Stimulated activated CD4-positive, alpha-beta T cell treated with anti-CD3 and anti-CD28 coated beads, TNF-alpha, amount 100 ng/mL, for 1 hour (primary cell): ENCODE data around the gene FBXL5.

Experiments used
- DNase-seq, 3 donors: peaks; one replicate each; pipeline ENCODE4 v3.0.0-alpha.2; 2020; ENCODE audit warnings: low read depth in 3 of 3, low spot score in 1 of 3

The FBXL5 gene

GRCh38 chr4:15562623-15563022 is 92.5 kb downstream of the FBXL5 start:
- no peak for DNase-seq

- DNase-seq, result no peak
Measured at GRCh38 chr4:15562114-15562513, 93.0 kb downstream of the FBXL5 start.

DNA sequence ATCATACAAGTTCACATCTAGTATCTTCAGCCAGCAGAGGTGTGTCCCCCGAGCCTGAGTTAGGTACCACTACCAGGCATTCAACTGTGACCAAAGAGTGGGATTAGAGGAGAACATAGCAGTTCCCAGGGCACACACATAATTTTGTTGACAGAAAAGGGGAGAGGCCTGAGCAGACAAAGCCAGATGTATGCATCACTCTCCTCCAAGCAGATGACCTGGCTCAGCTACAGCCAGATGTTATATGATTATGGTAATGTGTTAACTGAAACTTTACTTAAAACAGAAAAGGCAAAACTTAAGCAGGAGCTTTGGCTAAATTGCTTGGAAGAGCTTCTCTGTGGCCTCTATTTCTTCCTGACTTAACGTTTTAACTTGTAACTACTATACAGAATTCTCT is 96.6 kb downstream of the FBXL5 start:
- DNase-seq, result no peak

GRCh38 chr4:15557786-15558550 is 97.2 kb downstream of the FBXL5 start:
- no peak for DNase-seq

DNA sequence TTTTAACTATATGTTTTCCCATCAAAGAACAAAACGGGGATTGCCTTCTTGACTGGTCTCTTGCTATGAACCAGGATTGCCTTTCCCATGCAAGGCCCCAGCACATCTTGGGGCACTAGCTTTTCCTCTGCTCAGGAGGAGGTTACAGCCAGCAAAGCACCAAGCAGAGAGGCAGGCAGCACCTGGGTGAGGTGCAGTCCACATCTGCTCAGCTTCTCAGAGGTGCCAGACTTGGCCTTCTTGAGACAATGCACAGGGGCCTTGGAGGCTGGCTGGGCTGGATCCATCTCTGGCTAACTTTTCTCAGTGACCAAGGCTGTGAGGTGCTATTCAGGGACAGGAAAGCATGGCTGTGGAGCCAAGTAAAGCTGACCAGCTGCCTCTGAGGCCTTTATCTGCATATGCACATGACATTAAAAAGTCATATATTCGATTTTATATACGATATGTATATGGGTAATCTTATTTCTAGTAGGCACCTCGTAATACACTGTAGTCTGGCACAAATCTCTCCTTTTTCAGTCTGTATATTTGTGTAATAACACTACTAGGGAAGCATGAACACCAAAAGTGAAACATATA is 98.6 kb downstream of the FBXL5 start:
- no peak for DNase-seq
